ENCODE measurements around the gene ITGB4.

ITGB4 gene

DNA sequence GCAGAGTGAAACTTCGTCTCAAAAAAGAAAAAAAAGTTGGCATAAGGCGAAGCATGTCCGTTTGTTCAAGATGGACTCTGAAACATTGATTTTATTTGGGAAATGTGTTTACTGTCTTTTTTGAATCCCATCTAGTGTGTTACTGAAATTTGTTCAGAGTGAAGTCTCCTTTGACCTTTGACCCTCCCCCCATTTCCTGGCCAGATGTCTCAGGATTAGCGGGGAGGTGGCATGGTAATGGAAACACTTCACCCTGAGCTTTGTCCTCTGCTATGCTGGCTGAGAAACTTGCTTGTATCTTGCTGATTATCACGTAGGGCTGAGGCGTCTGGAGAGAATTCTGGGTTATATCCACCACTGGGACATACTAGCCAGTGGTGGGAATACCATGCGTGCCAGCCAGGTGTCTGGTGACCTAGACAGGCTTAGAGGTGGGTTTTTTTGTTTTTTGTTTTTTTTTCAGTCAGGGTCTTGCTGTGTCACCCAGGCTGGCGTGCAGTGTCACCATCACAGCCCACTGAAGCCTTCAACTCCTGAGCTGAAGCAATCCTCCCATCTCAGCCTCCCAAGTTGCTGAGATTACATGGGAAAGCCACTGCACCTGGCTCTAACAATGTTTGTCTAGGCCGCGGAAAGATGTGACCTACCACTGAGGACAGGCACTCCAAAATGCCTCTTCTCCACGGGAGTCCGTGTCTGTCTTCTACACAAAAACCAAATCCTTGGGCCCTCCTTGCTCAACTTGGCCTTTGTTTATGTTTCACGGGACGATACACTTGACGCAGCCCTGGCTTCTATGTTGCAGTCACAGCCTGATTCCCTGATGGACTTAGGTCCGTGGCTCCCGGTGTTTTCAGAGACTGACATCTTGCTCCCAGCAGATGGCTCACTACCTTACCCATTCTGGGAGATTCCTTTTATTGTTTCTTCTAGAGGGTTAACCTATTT lies 50.3 kb downstream of the ITGB4 start:
- no peak overlapping the region for H3K27ac ChIP-seq

DNA sequence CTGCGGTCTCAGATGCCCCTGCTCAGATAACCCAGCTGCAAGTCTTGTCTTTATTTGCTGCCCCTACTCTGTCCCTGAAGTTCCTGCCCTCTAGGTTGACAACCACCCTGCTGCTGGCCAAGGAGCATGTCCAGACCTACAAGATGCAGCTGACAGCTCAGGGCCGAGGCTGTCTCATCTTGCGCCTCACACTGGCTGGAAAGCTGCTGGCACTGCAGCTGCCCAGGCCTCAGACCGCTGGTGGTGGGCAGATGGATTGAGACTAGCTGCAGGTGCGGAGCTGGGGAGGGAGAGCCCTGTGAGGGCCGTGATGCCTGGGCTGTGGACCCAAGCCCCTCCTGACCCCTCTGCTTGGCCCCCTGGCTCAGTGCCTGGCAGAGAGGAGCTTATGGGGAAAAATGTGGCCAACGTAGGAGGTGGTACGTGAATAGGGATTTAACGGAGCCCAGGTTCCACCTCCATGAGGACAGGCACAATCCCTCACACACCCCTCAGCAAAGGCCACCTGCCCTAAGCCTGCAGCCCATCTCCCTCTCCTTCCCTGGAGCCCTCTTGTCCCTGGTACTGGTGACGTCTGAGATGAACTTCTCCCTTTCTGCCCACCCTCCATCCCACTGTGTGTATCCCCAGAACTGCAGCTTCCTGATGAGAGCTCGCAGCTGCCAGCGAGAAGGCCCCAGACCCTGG lies 52.0 kb downstream of the ITGB4 start:
- no peak for TF ChIP-seq CTCF (conservative IDR thresholded peaks at IDR 0.05)
- no peak overlapping the region for H3K27ac ChIP-seq

More for the DNA sequence above, 50.3 kb downstream of the ITGB4 start:
- peak; percentile 38 for TF ChIP-seq CTCF (conservative IDR thresholded peaks at IDR 0.05)

DNA sequence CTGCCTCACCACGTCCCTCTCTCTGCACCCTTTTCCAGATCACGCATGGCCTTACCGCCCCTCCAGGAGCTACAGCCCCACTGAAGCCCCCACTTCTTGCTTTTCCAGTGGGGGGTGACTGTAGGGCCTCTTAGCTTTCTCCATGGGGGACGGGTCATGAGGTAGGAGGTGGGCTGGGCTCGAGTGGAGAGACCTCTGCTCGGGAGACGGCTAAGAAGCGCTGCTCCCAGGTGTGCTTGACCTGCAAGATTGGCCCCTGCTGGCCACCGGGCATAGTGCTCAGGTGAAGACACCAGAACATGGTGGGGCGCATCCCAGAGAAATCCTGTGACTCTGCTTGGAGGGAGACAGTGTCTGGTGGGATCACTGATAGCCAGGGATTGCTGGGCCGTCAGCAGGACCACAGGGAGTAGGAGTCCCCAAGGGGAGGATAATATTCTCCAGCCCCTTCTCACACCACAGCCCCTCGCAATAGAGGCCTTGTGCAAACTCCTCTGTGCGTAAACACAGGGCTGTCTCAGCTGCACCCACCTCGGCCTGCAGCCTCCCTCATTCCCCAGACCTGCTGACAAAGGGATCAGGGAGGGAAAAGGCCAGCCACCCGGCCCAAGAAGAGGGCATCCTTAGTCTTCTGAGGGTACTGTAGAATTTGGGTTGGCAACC lies 52.7 kb downstream of the ITGB4 start:
- no peak overlapping the region for H3K27ac ChIP-seq
- no peak for TF ChIP-seq CTCF (conservative IDR thresholded peaks at IDR 0.05)

DNA sequence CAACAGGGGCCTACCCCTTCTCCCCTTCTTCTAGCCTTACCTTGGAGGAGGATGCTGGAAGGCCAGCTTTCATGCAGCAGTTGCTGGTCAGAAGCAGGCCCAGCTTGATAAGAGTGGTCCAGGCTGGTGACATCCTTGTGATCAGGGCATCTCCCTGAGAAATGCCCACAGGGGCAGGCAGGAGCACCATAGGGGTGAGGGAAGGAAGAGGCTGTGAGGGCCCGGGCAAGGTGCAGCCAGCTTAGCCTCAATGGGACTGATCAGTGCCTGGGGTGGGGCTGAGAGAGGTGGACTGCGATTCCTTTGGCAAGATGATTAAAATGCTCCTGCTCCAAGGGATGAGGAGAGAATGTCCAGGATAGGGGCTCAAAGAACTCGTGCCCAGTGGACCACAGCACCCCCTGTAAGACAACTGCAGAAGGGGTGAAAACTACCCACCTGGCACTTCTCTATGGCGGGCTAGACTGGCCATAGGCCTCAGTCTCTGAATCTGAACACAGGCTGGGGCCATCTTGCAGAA lies 53.3 kb downstream of the ITGB4 start:
- no peak overlapping the region for H3K27ac ChIP-seq
- TF ChIP-seq CTCF (conservative IDR thresholded peaks at IDR 0.05) = no peak

GRCh38 chr17:75774991-75775668 lies 53.9 kb downstream of the ITGB4 start:
- no peak for TF ChIP-seq CTCF (conservative IDR thresholded peaks at IDR 0.05)
- H3K27ac ChIP-seq = no peak overlapping the region

GRCh38 chr17:75776386-75777295 lies 55.4 kb downstream of the ITGB4 start:
- H3K27ac ChIP-seq = peak overlapping the region; percentile 31
- TF ChIP-seq CTCF (conservative IDR thresholded peaks at IDR 0.05) = no peak

Data from VCaP (cell line).